Nephron (organoid): ENCODE data around the gene RIMS4.

ENCODE experiments used
- H3K27ac Mint-ChIP-seq, 3 experiments: 2 replicates each; pipeline ENCODE4 v1.8.0; 2020; ENCODE audit warnings: mixed read lengths in 3 of 3, mild to moderate bottlenecking in 2 of 3, moderate library complexity in 1 of 3
- H3K27me3 Mint-ChIP-seq: 2 replicates; pipeline ENCODE4 v1.8.0; 2021; ENCODE audit warnings: low read depth, mild to moderate bottlenecking, moderate library complexity, mixed read lengths
- H3K36me3 Mint-ChIP-seq: 2 replicates; pipeline ENCODE4 v1.8.0; 2020; ENCODE audit warnings: low read depth, mixed read lengths
- H3K4me1 Mint-ChIP-seq: 2 replicates; pipeline ENCODE4 v1.8.0; 2020; ENCODE audit warnings: mixed read lengths
- H3K4me3 Mint-ChIP-seq, 3 experiments: 2 replicates each; pipeline ENCODE4 v1.8.0; 2020; ENCODE audit warnings: mild to moderate bottlenecking in 3 of 3, mixed read lengths in 3 of 3, moderate library complexity in 2 of 3
- H3K9me3 Mint-ChIP-seq: 2 replicates; pipeline ENCODE4 v1.8.0; 2020; ENCODE audit warnings: mixed read lengths
- CTCF ChIP-seq, 3 experiments: fragments of 200-600 bp; sonication (generic); IDR thresholded peaks; one replicate each; pipeline ENCODE4 v1.5.0; 2021; ENCODE audit warnings: antibody characterized with exemption in 3 of 3; ENCODE audit not compliant: unreplicated experiment in 3 of 3

RIMS4 gene

GRCh38 chr20:44835116-44835515 lies 24.8 kb upstream of the RIMS4 start:
- TF ChIP-seq CTCF (IDR thresholded peaks at IDR 0.05; ENCODE audit: unreplicated experiment in 3 of 3) = no peak
- H3K4me1 Mint-ChIP-seq = peaks cover 10% of the 10 kb centered on the region
- no peaks in the 10 kb centered on the region for H3K9me3 Mint-ChIP-seq
- H3K4me3 Mint-ChIP-seq = no peak overlapping the region
- H3K27me3 Mint-ChIP-seq = peaks cover 9% of the 10 kb centered on the region
- H3K27ac Mint-ChIP-seq = peak overlapping the region in 1 of 3 experiments; percentile 9
- no peaks in the 10 kb centered on the region for H3K36me3 Mint-ChIP-seq

GRCh38 chr20:44834693-44835092 lies 24.3 kb upstream of the RIMS4 start:
- Mint-ChIP-seq H3K9me3 (peaks cover under 1% of the 10 kb centered on the region), H3K27me3 (peaks cover 11% of the 10 kb centered on the region), H3K4me3 (no peak overlapping the region), H3K4me1 (peaks cover 10% of the 10 kb centered on the region), H3K36me3 (no peaks in the 10 kb centered on the region), H3K27ac (peak overlapping the region in 1 of 3 experiments; percentile 9)
- no peak for TF ChIP-seq CTCF (IDR thresholded peaks at IDR 0.05; ENCODE audit: unreplicated experiment in 3 of 3)

- peaks cover 13% of the 10 kb centered on the region for H3K27me3 Mint-ChIP-seq
- peaks cover 10% of the 10 kb centered on the region for H3K4me1 Mint-ChIP-seq
- no peaks in the 10 kb centered on the region for H3K36me3 Mint-ChIP-seq
- TF ChIP-seq CTCF (IDR thresholded peaks at IDR 0.05; ENCODE audit: unreplicated experiment in 3 of 3) = no peak
- H3K9me3 Mint-ChIP-seq = peaks cover 2% of the 10 kb centered on the region
- H3K27ac Mint-ChIP-seq = no peak overlapping the region
- no peak overlapping the region for H3K4me3 Mint-ChIP-seq
These were observed 23.1 kb upstream of the RIMS4 start for GRCh38 chr20:44833437-44833836.

GRCh38 chr20:44832724-44833123 lies 22.4 kb upstream of the RIMS4 start:
- Mint-ChIP-seq H3K27ac (no peak overlapping the region), H3K4me3 (no peak overlapping the region), H3K9me3 (peaks cover 2% of the 10 kb centered on the region), H3K36me3 (no peaks in the 10 kb centered on the region), H3K27me3 (peaks cover 13% of the 10 kb centered on the region), H3K4me1 (peaks cover 10% of the 10 kb centered on the region)
- TF ChIP-seq CTCF (IDR thresholded peaks at IDR 0.05; ENCODE audit: unreplicated experiment in 3 of 3) = no peak

- Mint-ChIP-seq H3K4me3 (no peak overlapping the region), H3K36me3 (no peaks in the 10 kb centered on the region)
These were observed 20.6 kb upstream of the RIMS4 start for GRCh38 chr20:44830995-44831394.

More at GRCh38 chr20:44830995-44831394, 20.6 kb upstream of the RIMS4 start:
- Mint-ChIP-seq H3K27me3 (peaks cover 13% of the 10 kb centered on the region), H3K9me3 (peaks cover 2% of the 10 kb centered on the region), H3K27ac (no peak overlapping the region), H3K4me1 (peaks cover 10% of the 10 kb centered on the region)
- TF ChIP-seq CTCF (IDR thresholded peaks at IDR 0.05; ENCODE audit: unreplicated experiment in 3 of 3) = no peak
